Upper lobe of left lung (tissue), 4 donors: ENCODE data around the gene SPANXA2.
"Not testable (repeated sequence)": the region's sequence is repeated elsewhere in the genome, so short reads cannot be mapped to it uniquely, and the experiment has no call there.

Experiments
- CTCF ChIP-seq, 6 experiments: fragments of 450-650 bp in 4 of 6; fragments of 200-600 bp in 2 of 6; sonication (generic) in 2 of 6; IDR thresholded peaks; one replicate each; pipeline ENCODE4 v1.5.1; 2016 to 2019; ENCODE audit warnings: antibody characterized with exemption in 6 of 6
- EP300 ChIP-seq, 4 donors: sonication (generic); formaldehyde crosslinking; IDR thresholded peaks; one replicate each; pipeline ENCODE4 v1.5.1; 2017; ENCODE audit warnings: antibody characterized with exemption in 4 of 4, control low read depth in 2 of 4
- POLR2AphosphoS5 ChIP-seq, 2 donors: sonication (generic); formaldehyde crosslinking; IDR thresholded peaks; one replicate each; pipeline ENCODE4 v1.5.1; 2017; ENCODE audit warnings: antibody characterized with exemption in 2 of 2

GRCh38 chrX:141584638-141585037 is 4.9 kb upstream of the SPANXA2 start, which contains the start of gene SPANXA1:
- TF ChIP-seq CTCF, EP300, POLR2AphosphoS5 (IDR thresholded peaks at IDR 0.05): not testable (repeated sequence)
